NCI-H226 (cell line): Measurements from ENCODE around the gene HOXA10.

ENCODE experiments used
- DNase-seq: peaks from one replicate; pipeline ENCODE4 v3.0.0-alpha.2; 2015

The HOXA10 gene

DNA sequence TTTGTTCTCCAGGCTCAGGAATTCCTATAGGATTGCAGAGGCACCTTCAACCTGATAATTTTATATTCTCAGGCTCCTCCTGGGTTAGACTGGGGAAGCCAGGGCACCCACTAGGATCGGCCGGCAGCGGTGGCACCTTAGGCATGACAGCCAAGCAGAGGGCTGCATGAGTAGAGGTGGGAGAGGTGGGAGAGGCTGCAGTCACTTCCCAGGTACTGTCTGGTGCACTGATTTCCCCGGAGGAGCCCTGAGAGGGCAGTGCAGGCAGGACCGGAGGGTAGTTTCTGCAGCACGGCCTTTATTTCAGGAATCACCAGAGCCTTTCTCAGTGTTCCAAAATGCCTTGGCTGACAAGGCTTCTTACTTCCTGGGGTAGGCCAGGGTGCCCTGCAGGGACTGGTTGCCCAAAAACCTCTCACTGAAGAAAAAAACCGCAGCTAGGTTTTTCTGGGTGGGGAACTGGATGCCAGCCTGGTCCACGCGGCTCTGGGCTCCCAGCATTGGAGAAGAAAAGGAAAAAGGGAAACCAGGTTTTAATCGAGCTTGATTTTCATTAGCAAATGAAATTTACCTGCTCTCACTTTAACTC, 29.3 kb upstream of the HOXA10 start:
- no peak for DNase-seq

DNA sequence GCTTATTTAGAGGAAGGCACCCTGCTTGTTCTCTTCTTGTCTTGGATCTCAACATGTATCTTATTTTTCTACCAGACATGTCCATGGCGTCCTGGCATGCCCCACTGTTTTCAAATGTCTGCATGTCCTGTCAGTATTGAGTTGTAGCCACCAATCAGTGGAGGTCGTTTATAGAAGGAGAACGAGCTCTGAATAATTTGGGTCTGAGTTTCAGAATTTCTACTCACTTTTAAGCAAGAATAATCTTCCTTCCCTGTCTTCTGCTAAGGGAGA, 28.7 kb upstream of the HOXA10 start:
- no peak for DNase-seq

DNA sequence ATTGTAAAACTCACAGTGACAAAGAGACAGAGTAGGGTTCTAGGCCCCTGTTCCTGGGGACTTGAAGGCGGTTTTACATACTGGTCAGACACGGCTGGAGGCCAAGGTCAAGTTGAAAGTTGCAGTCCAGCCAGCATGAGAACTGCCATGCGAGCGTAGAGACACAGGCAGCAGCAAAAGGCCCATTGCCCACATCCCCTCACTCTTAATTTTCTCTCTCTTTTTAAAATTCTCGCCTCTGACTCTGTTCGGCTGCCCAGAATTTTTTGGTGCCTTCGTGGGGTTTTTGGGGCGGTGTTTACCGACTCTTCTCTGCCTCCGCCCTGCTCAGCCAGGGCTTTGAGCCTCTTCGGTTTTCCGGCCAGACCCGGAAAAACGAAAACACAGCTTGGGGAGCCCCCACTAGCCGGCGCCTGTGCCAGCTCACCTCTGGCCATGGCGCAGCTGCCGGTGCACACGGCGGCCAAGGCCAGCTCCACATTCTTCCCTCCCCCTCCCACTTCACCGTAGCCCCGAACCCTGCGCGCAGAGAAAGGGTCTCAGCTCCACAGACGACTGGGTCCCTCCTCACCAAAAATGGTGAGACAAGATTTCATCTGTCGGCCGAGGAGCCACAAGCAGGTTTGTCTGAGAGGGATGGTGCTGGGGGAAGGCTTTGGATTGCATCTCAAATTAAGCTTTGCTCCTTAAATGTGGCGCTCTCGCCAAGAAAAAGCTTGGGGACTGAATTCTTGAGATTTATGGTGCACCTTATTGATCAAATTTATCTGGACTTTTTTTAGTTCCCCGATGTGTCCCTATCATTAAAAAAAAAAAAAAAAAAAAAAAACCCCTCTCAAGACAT, 28.1 kb upstream of the HOXA10 start:
- DNase-seq, result no peak

DNA sequence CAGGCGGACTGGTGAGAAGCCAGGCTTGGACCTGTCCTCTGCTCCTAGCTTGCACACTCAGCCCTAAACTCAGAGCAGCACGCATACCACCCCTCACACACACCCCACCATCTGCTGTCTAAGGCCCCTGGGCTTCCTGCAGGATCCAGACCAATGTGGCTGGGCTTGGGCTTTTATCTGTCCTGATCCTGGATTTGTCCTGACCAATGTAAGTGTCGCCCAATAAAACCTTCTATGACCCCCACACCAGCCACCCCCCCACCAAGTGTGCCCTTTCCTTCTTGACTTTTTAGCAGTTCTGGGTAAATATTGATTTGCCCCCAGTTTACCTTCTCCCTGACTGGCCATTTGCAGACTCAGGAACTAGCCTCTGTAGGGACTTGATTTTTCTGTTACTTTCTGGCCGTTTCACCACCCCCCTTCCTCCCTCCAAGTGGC, 27.5 kb upstream of the HOXA10 start:
- DNase-seq, result no peak

DNA sequence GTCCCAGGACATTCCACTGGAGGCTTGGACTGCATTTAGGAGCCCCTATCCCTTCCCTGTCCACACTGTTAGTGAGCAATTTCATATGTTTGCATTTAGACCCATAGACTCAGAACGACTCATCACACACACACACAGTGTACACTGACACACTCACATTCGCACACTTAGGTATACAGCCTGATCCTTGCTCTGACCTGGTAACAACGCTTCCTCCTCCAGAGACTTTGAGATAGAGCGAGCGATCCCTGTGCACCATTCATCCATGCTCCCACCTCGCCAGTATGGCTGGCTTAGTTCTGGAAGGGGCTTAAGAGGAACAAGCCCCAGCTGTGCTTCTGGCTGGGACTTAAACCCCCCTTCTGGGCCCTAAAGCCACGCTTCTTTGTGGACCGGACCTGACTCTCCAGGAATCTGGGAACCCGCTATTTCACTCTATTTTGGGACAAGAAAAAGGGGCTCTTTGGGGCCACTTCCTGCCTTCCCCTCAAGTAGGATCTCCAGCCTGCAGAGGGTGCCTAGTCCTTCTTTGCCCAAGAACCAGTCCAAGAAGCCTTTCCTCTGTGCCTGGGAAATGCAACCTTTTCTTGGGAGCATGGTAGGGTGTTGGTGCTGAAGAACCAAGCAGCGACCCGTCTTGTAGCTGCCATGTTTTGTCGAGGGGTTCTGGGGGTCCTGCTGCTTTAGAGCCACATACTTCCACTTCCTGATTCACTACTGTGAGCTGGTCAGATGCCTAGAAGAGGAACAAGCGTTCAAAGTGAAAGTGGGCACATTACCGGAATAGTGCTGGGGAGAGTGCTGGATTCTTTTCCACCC, 26.9 kb upstream of the HOXA10 start:
- peak; percentile 33 for DNase-seq

DNA sequence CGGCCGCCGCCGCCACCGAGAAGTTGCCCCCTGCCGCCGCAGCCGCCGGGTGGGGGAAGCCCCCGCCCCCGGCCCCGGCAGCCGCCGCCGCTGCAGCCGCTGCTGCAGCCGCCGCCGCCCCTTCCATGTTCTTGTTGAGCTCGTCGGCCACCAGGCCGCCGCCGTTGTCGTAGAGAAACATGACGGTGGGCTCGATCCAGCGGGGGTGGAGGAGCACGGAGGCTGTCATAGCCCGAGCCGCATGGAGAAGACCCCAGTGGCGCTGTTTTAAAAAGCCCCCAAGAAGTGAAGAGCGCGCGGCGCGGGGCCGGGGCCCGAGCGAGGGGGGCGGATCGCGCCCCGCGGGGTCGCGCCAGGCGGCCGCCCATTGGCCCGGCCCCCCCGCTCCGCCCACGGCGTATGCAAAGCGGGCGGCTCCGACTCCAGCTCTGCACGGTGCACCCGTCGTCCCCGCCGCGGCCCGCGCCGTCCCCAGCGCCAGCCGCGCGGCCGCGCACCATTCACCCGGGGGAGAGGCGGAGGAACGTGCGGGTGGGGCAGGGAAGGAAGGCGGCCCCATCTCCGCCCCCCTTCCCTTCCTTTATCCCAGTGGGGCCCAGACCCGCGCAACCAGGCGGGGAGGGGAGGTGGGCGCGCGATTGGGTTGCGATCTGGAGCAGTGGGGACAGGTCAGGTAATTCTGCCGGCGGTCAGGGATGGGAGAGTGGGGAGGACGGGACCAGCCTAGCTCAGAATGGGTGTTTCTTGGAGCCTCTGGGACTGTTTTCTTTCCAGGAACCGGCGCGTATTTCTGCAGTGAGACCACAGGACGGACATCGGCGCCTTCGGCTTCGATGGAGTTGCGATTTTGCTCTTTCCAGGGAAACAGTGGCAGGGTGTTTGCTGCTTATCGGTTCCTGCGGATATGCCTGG, 26.0 kb upstream of the HOXA10 start, which contains the start of gene HOXA13:
TSS of gene HOXA13 (minus strand) at position 243 of the 912 bp plus-strand sequence. CDS start at position 229, 14 bp downstream.
- peak; percentile 78 for DNase-seq

DNA sequence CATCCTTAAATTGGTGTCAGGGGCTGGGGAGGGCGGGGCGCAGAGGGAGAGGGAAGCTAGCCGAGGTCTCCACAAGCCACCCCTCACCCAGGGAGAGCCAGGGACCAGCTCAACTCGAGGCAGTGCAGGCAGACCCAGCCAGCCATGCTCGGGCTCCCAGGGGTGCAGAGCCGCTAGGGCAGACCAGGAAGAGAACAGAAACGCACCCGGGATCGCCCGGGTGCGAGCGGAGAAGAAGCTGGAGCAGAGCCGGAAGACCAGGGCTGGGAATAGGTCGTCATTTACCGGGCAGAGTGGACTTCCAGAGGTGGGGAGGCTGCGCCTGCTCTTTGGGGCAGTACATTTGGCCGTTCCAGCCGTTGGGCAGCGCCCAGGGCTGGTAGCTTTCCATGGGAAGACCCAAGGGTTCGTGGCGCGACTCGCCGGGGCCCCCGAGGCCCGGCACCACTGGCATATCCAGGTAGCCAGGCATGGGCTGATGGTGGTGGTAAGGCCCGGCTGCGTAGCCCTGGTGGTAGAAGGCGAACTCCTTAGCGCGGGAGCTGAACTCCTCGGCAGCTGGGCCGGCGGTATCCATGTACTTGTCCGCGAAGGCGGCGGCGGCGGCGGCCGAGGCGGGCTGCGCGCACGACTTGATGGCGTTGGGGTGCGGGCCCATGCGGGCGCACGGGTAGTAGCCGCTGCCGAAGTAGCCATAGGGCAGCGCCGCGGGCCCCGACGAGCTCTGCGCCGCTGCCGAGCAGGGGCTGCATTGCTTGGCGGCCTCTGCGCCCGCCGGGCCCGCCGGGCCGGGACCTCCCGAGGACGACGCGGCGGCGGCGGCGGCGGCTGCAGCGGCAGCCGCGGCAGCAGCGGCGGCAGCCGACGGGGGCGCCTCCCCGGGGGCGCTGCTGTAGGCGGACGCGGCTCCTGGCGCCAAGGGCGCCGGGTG, 25.0 kb upstream of the HOXA10 start:
- no peak for DNase-seq

DNA sequence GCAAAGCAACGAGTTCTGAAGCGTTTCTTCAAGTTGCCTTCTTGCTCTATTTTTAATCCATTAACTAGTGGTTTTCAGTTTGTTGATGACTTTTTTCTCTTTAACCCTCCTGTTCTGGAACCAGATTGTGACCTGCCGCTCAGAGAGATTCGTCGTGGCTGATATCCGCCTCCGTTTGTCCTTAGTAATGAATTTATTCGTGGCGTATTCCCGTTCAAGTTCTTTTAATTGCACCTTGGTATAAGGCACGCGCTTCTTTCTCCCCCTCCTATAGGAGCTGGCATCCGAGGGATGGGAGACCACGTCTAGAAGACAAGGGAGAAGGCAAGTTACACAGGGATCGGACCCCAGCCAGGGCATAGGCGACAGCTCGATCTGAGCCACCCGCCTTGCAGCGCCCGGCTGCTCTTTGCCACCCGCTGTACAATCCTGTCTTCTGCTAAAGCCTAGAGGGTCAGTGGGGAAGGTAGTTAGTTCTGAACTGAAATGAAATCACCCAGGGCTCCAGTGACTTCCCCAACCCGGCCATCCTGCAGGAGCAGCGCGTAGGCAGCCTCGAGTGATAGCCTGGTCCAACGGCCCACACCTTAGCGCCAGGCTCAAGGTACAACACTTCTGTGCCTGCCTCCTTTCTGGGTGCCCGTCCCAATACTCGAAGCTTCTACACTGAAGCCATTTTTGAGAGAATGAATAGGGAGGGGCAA, 24.2 kb upstream of the HOXA10 start:
- no peak for DNase-seq

DNA sequence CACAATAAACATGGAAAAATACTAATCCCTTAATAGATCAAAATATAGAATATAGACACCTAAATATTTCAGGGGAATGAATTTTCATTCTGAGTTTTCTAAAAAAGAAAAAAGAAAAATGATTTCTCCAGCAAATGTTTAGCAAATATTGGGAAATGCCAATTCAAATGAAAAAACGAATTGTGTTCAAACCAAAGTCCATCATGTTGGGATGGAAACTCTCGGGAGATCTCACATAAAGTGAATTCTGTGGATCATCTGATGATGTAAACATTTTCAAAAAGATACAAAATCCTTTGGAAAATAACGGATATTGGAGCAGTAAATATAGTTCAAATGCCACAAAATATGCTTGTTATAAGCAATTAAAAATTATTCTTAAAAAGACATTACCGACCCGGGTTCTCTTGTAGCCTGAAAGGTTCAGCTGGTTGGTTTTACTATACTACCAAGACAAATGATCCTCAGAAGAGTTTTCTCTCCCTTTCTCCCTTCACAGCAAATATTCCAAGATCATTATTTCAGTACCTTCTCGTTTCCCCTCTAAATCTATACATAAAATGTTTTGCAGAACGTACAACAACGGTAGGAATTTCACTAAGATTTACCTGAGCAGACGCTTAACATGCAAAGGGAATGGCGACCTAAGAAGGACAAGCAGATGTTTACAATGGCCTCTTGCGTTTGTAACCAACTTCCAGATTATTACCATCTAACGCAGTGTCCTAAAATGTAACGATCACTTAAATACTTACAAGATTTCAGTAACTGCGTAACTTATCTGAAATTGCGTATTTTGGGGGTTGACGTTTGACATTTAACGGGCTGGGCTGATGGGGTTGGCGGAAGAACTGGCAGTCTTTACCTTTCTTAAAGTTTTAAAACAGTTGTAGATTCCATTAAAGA, 23.3 kb upstream of the HOXA10 start:
- DNase-seq, result no peak

DNA sequence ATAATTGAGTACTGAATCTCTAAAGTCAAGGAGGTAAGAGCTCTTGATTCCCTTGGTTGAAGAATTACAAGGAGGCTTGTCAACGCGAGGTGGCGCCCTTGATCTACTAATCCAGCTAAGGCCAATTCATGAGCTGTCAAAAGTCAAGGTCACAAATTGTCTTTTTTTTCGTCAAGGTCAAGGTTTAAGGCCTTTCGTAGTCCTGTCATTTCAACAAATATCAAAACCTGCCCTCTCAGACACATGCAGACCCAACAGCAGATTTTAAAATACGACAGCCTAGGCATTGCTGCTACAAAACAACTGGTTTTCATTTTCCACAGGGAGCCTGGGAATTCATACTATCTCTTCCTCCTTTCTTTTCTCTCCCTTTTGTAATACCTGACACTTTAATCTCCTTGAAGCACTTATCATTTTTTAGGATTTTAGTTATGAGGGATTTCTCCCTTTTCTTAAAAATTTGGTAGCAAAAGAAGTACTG, 22.2 kb upstream of the HOXA10 start:
- DNase-seq, result no peak

DNA sequence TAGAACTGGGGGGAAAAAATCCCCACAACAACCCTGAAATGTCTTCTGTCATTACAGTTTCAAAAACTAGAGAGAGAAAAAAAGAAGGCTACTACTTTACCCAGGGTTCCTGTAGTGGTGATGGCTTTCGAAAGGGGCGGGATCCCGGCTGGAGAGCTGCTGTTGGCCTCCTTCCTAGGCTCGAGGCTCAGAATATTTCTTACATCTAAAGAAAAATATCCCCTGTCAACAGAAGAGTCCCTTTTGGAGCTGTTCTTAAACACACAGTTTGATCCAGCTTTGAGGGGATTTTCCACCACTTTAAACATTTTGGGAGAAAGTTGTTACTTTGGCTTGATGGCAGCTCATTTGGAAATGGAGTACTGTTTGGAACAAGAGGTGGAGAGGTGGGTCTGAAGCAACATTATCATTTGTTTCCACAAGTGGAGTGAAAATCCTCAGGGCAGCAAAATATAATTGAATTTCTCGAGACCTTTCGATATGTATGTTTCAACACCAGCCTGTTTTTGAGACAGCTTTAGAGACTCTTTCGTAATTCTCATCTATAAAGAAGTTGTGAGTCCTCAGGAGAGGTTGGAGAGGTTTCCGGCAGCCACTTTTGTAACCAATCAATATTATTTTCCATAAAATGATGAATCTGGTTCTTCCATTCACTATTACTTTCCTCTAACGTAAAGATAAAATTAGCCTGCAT, 20.7 kb upstream of the HOXA10 start:
- no peak for DNase-seq

DNA sequence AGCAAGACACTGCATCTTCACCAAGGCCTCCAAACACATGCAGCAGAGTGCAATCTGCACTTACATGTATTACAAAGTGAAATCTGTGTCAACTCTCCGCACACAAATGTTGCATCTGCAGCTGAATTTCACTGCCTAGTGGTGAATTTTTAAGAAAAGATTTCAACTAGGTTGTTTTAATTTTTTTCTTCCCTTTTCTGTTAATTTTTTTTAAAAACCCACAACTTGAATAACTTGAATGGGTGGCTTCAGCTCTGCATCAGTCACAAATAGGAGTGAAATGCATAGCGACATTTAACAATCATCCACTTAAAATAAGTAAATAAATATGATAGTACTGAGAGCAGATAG, 19.9 kb upstream of the HOXA10 start:
- DNase-seq, result no peak

DNA sequence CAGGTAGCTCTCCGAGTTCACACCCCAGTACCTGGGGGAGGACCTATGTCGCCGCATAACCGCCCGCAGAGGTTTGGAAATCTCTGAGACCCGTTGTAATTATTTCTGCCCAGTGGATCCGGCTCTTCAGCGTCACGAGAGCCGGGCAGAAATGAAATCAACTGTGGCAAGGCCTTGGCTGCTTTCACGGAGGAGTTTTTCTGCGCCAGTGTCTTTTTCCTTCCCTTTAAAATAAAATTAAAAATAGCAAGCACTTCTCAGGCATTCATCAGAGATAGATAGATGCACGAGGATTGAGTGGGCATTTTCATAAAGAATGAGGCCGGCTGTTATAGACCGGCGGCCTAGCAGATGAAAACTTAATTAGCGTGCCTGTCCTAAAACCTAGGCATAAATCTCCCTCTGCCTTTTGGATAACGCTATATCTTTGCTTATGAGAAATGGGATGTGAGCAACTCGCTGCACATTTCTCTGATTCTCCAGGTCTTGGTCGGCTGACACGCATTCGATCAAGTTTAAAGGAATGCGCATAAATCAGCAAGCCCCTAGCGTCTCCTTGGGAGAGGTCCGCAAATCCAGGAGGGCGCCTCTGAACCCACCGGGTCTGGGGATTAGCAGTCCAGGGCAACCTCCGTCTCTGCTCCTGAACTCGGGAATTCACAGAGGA, 19.3 kb upstream of the HOXA10 start:
- DNase-seq, result no peak

DNA sequence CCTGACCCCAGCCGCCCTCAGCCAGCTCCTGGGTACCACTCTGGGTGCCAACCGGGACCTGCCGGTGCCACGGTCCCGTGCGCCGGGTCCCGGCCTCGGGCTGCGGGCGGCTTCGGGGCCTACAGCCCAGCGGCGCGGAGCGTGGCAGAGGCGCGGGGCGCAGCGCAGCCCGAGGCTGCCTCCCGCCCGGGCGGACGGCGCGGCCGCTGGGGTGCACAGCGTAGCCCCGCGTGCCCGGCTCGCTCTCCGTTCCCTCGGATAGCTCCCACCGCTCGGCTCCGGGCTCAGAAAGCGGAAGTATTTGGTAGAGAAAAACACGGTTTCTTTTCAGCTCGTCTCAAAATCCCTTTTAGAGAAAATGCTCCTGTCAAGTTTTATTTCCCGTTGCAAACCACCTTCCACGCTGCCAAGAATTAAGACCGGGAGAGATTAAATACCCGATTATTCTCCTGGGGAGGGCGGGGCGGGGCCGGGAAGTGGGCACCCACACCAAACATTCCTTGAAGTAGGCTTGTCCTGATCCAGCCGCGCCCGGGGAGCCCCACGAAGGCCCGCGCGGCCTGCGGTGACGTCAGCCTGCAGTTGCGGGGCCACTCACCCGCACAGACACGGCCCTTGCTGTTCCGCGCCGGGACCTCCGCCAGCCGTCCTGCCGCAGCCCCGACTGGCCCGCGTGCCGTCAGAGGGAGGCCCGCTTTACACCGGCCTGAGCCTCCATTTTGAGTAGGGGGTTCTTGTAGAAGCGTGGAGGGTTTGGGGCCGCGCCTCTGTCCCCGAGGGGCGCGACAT, 18.6 kb upstream of the HOXA10 start:
- DNase-seq, result no peak

DNA sequence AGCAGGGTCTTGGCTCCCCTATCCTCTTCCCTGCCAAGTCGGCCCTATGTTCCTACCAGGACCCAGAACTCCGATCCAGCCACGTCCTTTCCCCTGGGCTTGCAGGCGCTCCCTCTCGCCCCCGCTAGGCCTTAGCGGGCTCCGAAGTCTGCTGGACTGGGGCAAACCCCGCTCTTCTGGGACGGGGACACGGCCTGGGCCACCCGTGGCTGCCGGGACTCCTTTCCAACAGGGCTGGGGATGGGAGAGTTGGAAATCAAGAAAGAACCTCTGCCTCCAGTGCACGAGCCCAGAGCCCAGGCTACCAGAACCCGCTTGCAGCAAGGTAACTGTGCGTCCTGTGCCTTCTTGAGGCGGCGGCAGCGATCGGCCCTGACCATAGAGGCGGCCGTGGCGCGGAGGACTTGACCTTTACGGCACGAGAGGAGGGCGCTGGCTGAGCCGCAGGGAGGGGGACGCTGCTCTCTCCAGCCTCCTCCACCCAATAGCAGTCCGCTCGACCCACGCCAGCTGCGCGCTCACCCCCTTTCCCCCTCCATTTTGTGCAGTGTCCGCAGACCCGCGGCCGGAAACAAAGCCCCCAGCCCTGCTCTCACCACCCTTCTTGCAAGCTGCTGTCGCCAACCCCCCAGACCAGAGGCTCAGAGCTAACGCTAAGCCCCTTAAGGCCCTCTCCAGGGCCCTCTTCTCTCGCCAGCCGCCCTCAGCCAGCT, 17.9 kb upstream of the HOXA10 start:
- no peak for DNase-seq

DNA sequence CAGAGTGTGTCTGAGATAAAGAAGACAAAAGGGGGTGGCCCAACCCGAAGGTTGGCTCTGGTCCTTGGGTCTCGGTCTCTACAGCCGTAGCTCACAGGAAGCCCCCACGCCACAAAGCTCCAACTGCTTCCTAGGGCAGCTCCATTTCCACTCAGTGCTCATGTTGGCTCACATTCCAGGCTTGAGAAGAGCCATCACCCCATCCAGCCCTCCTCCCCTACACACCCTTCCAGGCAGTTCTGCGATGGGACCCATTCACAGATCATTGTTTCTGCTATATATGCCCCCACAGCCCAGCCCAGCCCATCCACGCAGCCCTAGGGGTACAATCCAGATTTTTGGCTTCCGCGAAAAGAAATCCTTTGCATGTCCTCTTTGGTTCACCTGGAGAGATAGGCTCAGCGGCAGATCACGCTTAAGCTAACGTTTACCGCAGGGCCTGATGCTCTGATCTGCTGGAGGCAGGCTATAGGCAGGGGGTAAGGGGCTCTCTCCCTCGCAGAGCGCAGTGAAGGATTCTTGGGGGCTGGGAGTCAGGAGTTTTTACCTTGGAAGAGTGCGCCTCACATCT, 17.1 kb upstream of the HOXA10 start:
- no peak for DNase-seq
